Thoracic aorta (tissue), 2 donors: ENCODE measurements around the gene HPCAL1. TPM values are rescaled to one million over a fixed set of nuclear protein-coding genes. Genes with fewer than 3 reads are reported as not detected.

Experiments
- ATAC-seq: fragments of 150-250 bp; one replicate; pipeline ENCODE4 v1.8.0; 2017; ENCODE audit warnings: low read depth; ENCODE audit not compliant: insufficient number of reproducible peaks, low FRiP score
- DNase-seq: peaks from one replicate; pipeline ENCODE4 v3.0.0-alpha.2; 2020; ENCODE audit warnings: low spot score
- H3K27ac ChIP-seq, 2 donors: fragments of 200-600 bp; sonication (generic); 1 replicate in 1 of 2; 2 replicates in 1 of 2; pipeline ENCODE4 v1.5.1; 2016; ENCODE audit warnings: mild to moderate bottlenecking in 2 of 2, moderate library complexity in 2 of 2
- H3K27me3 ChIP-seq: fragments of 200-600 bp; sonication (generic); replicated peaks from 2 replicates; pipeline ENCODE4 v1.6.0; 2016; ENCODE audit warnings: mild to moderate bottlenecking; ENCODE audit not compliant: insufficient read depth
- H3K36me3 ChIP-seq: fragments of 200-600 bp; sonication (generic); one replicate; pipeline ENCODE4 v1.5.1; 2016
- H3K4me1 ChIP-seq, 2 donors: fragments of 200-600 bp; sonication (generic); 1 replicate in 1 of 2; 2 replicates in 1 of 2; pipeline versions ENCODE4 v1.5.1 to v1.6.0; 2016; ENCODE audit warnings: low read depth in 2 of 2, mild to moderate bottlenecking in 1 of 2; ENCODE audit not compliant: control insufficient read depth in 1 of 2
- H3K4me3 ChIP-seq: fragments of 200-600 bp; sonication (generic); 2 replicates; pipeline ENCODE4 v1.5.1; 2016; ENCODE audit warnings: mild to moderate bottlenecking
- H3K9me3 ChIP-seq: fragments of 200-600 bp; sonication (generic); 2 replicates; pipeline ENCODE4 v1.5.1; 2016
- total RNA-seq, 2 donors: library from RNA; depleted of rRNA; stranded (reverse); fragments of >200 nt; gene quantifications; one replicate each; pipeline versions ENCODE4 v1.1.0 to v1.2.3, GENCODE V29; 2016
- TF ChIP-seq, protein P1 (sequence below): fragments of 200-600 bp; sonication (generic); IDR thresholded peaks from one replicate; pipeline ENCODE4 v1.5.1; 2019; ENCODE audit warnings: antibody characterized with exemption

HPCAL1 gene
- total RNA-seq, 2 donors from 2014 or later = 34.6 to 50.2 TPM

DNA sequence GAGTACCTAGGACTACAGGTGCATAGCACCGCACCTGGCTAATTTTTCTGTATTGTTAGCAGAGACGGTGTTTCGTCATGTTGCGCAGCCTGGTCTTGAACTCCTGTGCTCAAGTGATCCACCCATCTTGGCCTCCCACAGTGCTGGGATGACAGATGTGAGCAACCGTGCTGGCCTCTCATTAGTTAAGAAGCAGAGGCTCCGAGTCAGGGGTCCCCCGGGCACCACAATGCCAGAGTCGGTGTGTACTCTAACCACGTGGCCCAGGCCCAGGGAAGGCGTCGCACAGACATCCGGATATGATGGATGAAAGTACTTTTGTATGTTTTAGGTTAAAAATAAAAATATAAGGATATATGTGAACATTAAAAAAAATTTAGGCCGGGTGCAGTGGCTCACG lies 28.3 kb upstream of the HPCAL1 start:
- TF ChIP-seq, protein P1, sequence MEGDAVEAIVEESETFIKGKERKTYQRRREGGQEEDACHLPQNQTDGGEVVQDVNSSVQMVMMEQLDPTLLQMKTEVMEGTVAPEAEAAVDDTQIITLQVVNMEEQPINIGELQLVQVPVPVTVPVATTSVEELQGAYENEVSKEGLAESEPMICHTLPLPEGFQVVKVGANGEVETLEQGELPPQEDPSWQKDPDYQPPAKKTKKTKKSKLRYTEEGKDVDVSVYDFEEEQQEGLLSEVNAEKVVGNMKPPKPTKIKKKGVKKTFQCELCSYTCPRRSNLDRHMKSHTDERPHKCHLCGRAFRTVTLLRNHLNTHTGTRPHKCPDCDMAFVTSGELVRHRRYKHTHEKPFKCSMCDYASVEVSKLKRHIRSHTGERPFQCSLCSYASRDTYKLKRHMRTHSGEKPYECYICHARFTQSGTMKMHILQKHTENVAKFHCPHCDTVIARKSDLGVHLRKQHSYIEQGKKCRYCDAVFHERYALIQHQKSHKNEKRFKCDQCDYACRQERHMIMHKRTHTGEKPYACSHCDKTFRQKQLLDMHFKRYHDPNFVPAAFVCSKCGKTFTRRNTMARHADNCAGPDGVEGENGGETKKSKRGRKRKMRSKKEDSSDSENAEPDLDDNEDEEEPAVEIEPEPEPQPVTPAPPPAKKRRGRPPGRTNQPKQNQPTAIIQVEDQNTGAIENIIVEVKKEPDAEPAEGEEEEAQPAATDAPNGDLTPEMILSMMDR = no peak
- no peak overlapping the region for H3K4me3 ChIP-seq
- no peak for ATAC-seq
- H3K36me3 ChIP-seq = no peaks in the 10 kb centered on the region
- peaks cover 14 to 19% of the 10 kb centered on the region in 2 donors for H3K4me1 ChIP-seq
- no peaks in the 10 kb centered on the region for H3K27me3 ChIP-seq
- no peak overlapping the region for H3K27ac ChIP-seq
- no peak for DNase-seq
- H3K9me3 ChIP-seq = no peaks in the 10 kb centered on the region

DNA sequence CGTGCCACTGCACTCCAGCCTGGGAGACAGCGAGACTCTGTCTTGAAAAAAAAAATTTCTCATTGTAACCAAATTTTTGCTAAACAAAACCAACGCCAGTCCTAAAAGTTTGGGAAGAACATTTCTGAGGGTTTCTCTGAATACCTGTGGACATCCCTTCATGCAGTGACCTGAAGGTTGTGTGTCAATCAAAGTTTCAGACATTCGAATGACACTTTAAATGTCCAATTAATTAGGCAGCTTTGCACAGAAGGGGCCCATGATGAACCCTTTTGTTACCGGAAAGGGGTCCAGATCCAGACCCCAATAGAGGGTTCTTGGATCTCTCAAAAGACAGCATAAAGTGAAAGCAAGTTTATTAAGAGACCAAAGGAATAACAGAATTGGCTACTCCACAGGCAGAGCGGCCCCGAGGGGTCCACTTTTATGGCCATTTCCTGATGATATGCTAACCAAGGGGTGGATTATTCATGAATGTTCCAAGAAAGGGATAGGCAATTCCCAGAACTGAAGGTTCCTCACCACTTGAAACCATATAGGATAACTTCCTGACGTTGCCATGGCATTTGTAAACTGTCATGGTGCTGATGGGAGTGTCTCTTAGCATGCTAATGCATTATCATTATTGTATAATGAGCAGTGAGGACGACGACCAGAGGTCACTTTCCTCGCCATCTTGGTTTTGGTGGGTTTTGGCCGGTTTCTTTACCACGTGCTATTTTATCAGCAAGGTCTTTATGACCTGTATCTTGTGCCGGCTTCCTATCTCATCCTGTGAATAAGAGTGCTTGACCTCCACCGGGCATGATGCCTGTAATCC lies 27.5 kb upstream of the HPCAL1 start:
- DNase-seq = no peak
- H3K9me3 ChIP-seq = no peaks in the 10 kb centered on the region
- TF ChIP-seq, protein P1 = no peak

DNA sequence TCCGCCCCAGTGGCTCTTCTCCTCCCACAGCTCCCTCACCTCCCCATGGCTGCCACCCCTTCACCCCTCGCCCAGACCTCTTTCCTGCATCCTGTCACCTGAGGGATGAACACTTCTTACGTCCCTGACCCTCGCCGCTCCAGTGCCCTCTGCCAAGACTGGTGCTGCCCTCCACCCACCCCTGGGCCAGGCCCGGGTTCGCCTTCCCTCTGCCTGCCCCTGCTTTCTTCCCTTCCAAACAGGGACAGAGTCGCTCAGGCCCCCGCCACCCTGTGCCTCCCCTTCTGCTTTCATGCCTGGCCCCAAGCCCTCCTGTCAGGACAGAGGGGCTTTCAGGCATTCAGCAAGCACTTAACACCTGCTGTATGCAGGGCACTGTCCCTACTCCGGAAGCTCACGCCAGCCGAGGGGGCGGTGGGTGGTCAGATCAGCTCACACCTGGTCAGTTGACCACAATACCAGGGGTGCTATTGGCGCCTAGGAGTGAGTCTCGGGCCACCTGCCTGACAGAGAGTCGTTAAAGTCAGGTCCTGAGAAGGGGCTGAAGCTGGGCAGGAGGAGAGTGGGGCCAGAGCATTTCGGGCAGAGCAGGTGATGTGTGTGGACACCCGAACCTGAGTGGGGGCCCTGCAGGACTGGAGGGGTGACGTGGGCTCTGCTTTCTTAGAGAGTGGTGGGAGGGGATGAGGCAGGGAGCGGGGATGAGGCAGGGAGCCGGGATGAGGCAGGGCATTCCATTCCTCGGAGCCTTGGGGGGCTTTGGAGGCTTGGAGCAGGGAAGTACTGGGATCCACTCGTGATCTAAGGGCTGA lies 26.0 kb upstream of the HPCAL1 start:
- TF ChIP-seq, protein P1 = no peak
- no peak for DNase-seq

More for the DNA sequence above, 27.5 kb upstream of the HPCAL1 start:
- H3K4me3 ChIP-seq = no peak overlapping the region
- H3K27ac ChIP-seq = no peak overlapping the region
- no peaks in the 10 kb centered on the region for H3K36me3 ChIP-seq
- peaks cover 14 to 18% of the 10 kb centered on the region in 2 donors for H3K4me1 ChIP-seq
- ATAC-seq = no peak
- H3K27me3 ChIP-seq = no peaks in the 10 kb centered on the region

GRCh38 chr2:10277293-10278028 lies 25.2 kb upstream of the HPCAL1 start:
- TF ChIP-seq, protein P1 = no peak
- Histone ChIP-seq H3K4me1 (peaks cover 7 to 11% of the 10 kb centered on the region in 2 donors), H3K27ac (peak overlapping the region in 1 of 2 donors; percentile 33), H3K4me3 (no peak overlapping the region), H3K9me3 (no peaks in the 10 kb centered on the region), H3K36me3 (no peaks in the 10 kb centered on the region), H3K27me3 (no peaks in the 10 kb centered on the region)
- DNase-seq (no peak), ATAC-seq (no peak)

More for the DNA sequence above, 26.0 kb upstream of the HPCAL1 start:
- Histone ChIP-seq H3K4me3 (no peak overlapping the region), H3K9me3 (no peaks in the 10 kb centered on the region), H3K27me3 (no peaks in the 10 kb centered on the region), H3K4me1 (peaks cover 7 to 11% of the 10 kb centered on the region in 2 donors), H3K36me3 (no peaks in the 10 kb centered on the region), H3K27ac (no peak overlapping the region)
- ATAC-seq = no peak
